Loucy (cell line): ENCODE measurements around the gene SPTB.

Experiments used
- CTCF ChIP-seq: fragments of 200-600 bp; sonication (generic); conservative IDR thresholded peaks from 2 replicates; pipeline ENCODE4 v1.5.1; 2014; ENCODE audit warnings: mild to moderate bottlenecking, antibody characterized with exemption, low read length
- EZH2phosphoT487 ChIP-seq: fragments of 200-600 bp; IDR thresholded peaks from 2 replicates; pipeline ENCODE4 v1.6.1; 2018; ENCODE audit warnings: antibody characterized with exemption, mild to moderate bottlenecking, moderate library complexity, borderline replicate concordance

- TF ChIP-seq CTCF (no peak), EZH2phosphoT487 (no peak)
Measured at GRCh38 chr14:64704143-64704742, 175.5 kb downstream of the SPTB start, which contains the start of gene PLEKHG3.
